ENCODE measurements around the gene EPHB3.

DNA sequence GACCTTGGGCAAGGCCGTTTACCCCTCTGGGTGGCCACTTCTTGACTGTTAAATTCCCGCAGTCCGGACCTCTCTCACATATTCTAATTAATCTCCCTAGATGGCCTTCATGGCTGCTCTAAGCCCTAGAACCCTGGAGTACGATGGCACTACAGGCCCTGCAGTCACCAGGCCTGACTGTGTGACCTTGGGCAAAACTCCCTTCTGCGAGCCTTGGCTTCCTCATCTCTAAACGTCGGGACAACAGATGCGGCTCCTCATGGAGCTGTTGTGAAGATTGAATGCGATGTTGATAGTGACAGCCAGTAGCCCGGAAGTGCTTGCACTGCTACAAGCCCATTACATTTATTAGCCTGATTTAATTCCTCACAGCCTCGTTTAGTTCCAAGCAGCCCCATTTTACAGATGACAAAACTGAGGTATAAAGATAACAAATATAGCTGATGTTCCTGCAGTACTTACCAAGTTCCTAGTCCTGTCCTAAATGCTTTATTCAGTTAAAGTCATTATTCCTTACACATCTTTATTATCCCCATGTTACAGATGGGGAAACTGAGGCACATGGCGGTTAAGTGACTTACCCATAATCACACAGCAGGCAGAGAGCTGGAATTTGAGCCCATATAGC lies 10.3 kb downstream of the EPHB3 start:
- no peak for TF ChIP-seq POLR2A (IDR thresholded peaks at IDR 0.05)
- TF ChIP-seq, protein P1, sequence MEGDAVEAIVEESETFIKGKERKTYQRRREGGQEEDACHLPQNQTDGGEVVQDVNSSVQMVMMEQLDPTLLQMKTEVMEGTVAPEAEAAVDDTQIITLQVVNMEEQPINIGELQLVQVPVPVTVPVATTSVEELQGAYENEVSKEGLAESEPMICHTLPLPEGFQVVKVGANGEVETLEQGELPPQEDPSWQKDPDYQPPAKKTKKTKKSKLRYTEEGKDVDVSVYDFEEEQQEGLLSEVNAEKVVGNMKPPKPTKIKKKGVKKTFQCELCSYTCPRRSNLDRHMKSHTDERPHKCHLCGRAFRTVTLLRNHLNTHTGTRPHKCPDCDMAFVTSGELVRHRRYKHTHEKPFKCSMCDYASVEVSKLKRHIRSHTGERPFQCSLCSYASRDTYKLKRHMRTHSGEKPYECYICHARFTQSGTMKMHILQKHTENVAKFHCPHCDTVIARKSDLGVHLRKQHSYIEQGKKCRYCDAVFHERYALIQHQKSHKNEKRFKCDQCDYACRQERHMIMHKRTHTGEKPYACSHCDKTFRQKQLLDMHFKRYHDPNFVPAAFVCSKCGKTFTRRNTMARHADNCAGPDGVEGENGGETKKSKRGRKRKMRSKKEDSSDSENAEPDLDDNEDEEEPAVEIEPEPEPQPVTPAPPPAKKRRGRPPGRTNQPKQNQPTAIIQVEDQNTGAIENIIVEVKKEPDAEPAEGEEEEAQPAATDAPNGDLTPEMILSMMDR (IDR thresholded peaks at IDR 0.05): no peak
